CD1c-positive myeloid dendritic cell (primary cell): Measurements from ENCODE around the gene TMEM185A.
"Not testable (repeated sequence)": the region's sequence is repeated elsewhere in the genome, so short reads cannot be mapped to it uniquely, and the experiment has no call there.

Experiments used
- DNase-seq: peaks from one replicate; pipeline ENCODE4 v3.0.0-alpha.2; 2016; ENCODE audit errors: extremely low spot score

Gene TMEM185A

GRCh38 chrX:149631234-149632165 lies at the start of gene TMEM185A:
Gene TMEM185A, minus strand, starts transcription at chrX:149631792. Its CDS starts 212 bp downstream, at chrX:149631580.
- peak; percentile 67 for DNase-seq

GRCh38 chrX:149681182-149681581 lies 49.6 kb upstream of the TMEM185A start:
- DNase-seq: no peak

GRCh38 chrX:149679164-149679678 lies 47.6 kb upstream of the TMEM185A start:
- not testable (repeated sequence) for DNase-seq

- DNase-seq: not testable (repeated sequence)
Measured at GRCh38 chrX:149675554-149675953, 44.0 kb upstream of the TMEM185A start.

GRCh38 chrX:149675088-149675487 lies 43.5 kb upstream of the TMEM185A start:
- not testable (repeated sequence) for DNase-seq

- not testable (repeated sequence) for DNase-seq
Measured at GRCh38 chrX:149660613-149661012, 29.0 kb upstream of the TMEM185A start.

GRCh38 chrX:149656260-149656884 lies 24.8 kb upstream of the TMEM185A start:
- DNase-seq: not testable (repeated sequence)

- no peak for DNase-seq
Measured at GRCh38 chrX:149652232-149652981, 20.8 kb upstream of the TMEM185A start.

GRCh38 chrX:149650162-149650561 lies 18.6 kb upstream of the TMEM185A start:
- no peak for DNase-seq

- no peak for DNase-seq
Measured at GRCh38 chrX:149648932-149649331, 17.3 kb upstream of the TMEM185A start.

GRCh38 chrX:149647505-149647904 lies 15.9 kb upstream of the TMEM185A start:
- no peak for DNase-seq

- DNase-seq: no peak
Measured at GRCh38 chrX:149643496-149643895, 11.9 kb upstream of the TMEM185A start.

GRCh38 chrX:149641835-149642234 lies 10.2 kb upstream of the TMEM185A start:
- no peak for DNase-seq

- peak; percentile 17 for DNase-seq
Measured at GRCh38 chrX:149641432-149641831, 9.8 kb upstream of the TMEM185A start.

- no peak for DNase-seq
Measured at GRCh38 chrX:149639568-149639967, 8.0 kb upstream of the TMEM185A start.

GRCh38 chrX:149638860-149639259 lies 7.3 kb upstream of the TMEM185A start:
- no peak for DNase-seq

GRCh38 chrX:149633511-149633910 lies 1.9 kb upstream of the TMEM185A start:
- no peak for DNase-seq

GRCh38 chrX:149630681-149631233 lies 835 bp downstream of the TMEM185A start:
- DNase-seq: peak; percentile 15

- no peak for DNase-seq
Measured at GRCh38 chrX:149629730-149630387, 1.7 kb downstream of the TMEM185A start.

GRCh38 chrX:149628768-149629167 lies 2.8 kb downstream of the TMEM185A start:
- DNase-seq: no peak

- no peak for DNase-seq
Measured at GRCh38 chrX:149628280-149628679, 3.3 kb downstream of the TMEM185A start.
